T-helper 1 cell (primary cell): Measurements from ENCODE around the gene HNRNPH1.
A peak's percentile ranks its signal among the peaks of the same experiment; 100 is the strongest.

Experiments used
- DNase-seq, 5 donors: peaks; one replicate each; pipeline ENCODE4 v3.0.0-alpha.2; 2012 to 2020

HNRNPH1 gene

GRCh38 chr5:179623906-179624741 lies 653 bp upstream of the HNRNPH1 start:
- DNase-seq = peak in 3 of 5 donors; percentile 23 to 64 (median 26)

DNA sequence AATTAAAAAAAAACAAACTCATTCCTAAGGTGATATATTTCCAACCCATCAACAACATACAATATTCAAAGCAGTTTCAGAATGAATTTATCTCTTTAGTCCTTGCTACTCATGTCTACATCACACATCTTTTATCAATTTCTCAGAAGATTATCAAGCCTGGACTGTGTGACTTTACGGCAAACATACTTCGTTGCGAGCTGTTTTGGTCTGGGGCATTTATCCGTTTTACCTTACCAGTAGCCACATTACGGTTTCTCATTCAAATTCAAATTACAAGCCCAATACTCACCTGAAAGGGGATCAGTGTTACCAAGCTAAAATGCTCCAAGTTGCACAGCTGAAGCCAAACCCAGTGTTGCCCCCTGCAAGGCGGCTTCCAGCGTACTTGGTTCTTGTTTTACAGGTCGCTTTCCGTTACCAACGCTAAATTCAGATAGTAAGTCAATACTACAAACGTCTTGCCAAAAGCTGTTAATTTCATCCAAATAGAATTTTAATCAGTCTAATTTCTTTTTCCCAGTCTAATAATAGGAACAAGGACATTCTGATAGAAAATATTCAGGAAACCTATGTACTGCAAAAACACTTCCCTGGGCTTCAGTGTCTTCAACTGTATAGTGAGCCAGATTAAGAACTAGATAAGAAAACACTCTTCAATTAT lies 1.8 kb downstream of the HNRNPH1 start:
- peak in 1 of 5 donors; percentile 17 for DNase-seq

DNA sequence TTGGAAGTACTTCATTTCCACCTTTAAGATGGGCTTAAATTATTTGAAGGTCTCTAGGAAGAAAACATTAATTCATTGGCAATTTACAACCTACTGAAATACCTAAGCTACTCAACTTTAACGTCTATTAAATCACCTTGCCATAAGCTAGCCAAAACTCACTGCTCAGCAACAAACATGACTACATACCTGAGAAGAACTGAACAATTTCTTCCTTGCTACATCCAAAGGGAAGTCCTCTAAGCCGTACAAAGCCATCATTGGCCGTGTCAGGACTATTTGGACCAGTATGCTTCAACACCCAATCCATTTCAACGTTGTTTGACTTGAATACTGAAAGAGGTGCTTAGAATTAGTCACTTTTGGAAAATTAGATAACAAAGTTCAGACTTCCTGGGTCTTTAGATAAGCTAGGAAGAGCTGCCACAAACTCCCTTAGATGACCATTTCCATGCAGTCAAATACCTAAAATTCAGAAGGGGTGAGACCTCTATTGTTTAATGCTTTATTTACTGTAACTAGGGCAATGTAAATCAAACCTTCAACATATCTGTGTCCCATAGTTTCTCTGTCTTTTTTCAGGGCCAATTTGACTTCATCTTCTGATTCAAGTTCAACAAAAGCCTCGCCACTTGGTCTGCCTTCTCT lies 2.6 kb downstream of the HNRNPH1 start:
- DNase-seq = no peak

DNA sequence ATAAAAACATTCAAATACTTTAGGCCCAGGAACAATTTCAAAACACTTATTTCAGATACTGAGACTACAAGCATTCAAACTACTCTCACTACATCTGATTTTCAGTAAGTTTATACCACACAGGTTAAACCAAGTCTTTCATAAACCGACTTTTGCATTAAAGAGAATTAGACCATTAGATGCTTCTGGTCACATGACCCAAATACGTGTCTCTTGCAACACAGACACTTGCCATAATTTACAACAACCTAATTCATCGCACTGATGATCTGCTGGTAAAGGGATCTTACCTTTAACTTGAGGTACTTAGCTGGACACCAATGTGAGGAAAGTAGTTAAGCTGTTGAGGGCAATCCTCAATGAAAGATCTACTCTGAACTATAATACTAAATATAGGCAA lies 3.2 kb downstream of the HNRNPH1 start:
- DNase-seq = no peak

DNA sequence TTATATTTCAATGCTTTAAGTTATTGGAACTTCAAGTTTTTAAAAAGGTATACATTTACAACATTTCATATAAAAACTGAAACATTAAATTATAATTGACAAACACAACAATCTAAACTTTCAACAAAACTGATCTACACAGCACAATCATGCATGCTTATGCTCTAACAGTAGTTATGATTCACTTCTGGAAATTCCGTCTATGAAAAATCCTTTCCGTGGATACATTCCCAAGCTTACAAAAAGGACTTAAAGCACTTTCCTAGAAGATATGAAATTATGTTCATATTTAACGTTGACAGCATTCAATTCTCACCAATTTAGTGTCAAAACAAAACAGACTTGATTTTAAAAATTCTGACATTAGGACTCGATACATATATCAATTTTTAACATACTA lies 3.7 kb downstream of the HNRNPH1 start:
- DNase-seq = no peak

DNA sequence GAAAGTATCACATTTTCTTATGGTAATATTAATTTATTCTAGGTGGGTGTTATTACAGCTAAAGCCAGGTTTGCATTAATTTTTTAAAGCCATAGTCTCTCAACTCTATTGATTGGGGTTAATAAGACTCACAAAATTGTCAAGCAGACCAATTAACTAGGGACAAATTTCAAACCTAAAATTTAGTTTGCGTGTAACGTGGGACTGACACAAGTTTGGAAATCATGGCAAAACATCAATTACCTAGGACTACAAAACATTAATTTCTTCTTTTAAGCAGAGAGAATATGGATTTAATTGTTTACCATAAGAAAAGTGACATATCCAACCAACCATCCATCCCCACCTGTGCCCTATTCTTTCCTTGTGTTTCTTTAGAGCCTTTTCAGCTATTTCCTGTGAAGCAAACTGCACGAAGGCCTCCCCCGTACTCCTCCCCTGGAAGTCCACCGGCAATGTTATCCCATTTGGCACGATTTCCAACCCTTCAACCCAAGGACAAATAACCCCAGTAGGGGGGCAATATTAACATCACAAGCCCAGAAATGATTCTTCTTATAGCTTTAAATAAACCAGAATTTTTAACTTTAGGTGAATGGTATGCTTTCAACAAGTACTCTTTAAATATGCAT lies 4.4 kb downstream of the HNRNPH1 start:
- DNase-seq = no peak

DNA sequence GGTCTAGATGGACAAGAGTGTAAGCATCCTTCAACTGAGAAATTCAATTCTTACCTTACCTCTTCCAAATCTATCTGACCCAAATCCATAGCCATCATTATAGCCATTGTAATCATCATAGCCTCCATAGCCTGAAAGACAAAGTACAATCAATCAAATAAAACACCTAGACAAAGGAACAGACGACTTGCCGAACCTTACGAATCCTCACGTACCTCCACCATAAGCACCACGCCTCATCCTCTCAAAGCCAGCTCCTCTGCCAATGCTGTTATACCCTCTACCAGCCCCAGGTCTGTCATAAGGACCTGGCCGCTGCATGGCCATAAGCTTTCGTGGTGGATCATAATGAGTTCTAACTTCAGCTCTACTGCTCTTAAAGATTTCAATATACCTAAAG lies 5.5 kb downstream of the HNRNPH1 start:
- no peak for DNase-seq

GRCh38 chr5:179616002-179616594 lies 7.4 kb downstream of the HNRNPH1 start:
- DNase-seq = no peak

DNA sequence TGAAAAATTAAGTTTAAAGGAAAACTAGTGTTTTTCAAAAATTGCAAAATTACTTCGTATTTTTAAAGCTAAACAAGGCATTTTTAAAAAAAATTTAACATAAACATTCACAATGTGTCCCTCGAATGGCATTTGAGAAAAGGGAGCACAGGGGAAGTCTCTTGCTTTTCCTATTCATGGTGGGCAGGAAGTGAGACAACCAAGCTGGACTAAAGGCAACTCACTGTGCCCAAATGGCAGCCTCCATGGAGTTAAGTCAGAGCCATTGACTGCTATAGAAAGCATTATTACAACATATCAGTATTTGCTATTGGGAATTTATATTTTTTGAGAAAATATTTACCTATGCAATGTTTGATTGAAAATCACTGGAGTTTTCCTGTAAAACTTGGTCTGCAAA lies 8.3 kb downstream of the HNRNPH1 start:
- no peak for DNase-seq

GRCh38 chr5:179614745-179615144 lies 8.7 kb downstream of the HNRNPH1 start:
- DNase-seq = no peak

DNA sequence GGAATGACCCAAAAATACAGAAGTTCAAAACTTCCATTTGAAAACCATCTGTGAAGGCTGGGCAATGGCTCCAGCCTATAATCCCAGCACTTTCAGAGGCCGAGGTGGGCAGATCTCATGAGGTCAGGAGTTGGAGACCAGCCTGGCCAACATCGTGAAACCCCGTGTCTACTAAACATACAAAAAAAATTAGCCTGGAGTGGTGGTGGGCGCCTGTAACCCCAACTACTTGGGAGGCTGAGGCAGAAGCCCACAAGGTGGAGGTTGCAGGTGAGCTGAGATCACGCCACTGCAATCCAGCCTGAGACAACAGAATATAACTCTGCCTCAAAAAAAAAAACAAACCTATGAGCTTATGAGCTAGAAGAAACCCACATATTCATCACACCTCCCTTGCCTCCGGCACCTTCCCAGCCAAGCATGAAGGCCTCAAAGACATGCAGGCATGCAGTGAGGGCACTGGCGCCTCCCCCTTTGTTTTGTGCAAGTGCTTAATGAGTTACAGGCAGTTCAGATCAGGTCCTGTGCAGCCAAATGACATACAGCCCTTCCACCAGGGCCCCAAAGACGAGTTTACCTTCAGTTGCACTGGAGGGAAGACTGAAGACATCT lies 9.9 kb downstream of the HNRNPH1 start:
- DNase-seq = no peak

DNA sequence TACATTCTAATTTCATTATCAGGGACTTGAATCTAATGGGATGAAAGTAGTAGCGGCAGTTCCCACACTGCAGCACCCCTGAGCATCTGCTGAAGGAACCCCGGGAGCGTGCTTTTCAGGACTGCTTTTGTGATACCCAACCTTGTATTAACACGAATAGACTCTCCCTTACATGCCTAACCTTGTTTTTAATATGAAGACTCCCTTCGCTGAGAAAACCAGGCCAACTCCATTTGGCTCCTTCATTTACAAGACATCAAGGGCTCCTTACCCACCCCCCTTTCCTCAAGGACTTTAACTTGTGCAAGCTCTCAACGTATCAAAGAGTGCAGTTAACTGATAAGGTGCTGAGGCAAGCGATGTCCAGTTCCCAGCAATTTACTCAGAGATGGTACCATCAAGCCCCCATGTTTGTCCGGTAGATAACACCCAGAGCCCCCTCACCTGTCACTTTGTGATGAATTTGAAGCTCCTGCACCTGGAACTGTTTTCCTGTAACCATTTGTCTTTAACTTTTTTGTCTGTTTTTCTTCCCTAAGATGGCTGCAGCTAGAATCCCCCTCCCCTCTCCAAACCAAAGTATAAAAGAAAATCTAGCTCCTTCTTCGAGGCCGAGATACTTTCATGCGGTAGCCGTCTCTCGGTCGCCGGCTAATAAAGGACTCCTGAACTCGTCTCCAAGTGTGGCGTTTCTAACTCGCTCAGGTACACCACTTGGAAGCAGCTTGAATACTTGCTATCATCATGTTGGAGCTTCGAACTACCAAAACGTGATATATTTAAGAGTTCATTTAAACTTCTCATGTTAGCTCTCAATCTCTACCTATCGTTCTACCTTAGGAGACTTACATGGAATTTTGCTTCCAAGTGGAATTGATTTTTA lies 10.7 kb downstream of the HNRNPH1 start:
- DNase-seq = no peak

DNA sequence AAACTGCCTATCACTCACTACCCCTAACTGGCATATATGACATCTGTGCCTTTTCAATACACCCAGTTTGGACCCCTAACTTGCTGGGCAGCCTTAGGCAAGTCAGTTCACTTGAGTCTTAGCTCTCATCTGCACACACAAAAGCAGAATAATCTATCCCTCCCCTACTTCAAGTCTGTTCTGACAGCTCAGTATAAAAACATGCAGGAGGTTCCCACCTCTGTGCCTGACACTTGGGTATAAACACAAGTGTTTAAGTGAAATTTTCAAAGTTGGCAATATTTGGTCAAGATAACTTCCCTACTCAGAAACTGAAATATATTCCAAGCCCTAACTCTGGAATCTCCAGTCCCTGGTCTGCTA lies 12.6 kb downstream of the HNRNPH1 start:
- no peak for DNase-seq

- DNase-seq = no peak
These were observed 13.2 kb downstream of the HNRNPH1 start for GRCh38 chr5:179610109-179610902.

DNA sequence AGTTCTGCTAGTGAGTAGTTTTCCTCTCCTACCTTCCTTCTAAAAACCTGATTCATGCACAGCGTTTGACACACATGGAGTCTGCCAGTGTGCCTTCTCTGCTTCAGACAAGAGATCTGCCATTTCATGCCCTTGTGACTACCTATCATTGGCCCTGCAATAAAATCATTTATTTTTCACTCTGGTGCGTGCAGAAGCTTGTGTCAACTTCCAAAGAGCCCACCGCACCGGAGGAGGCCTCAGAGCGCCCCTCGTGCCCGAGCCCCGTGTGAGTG lies 13.7 kb downstream of the HNRNPH1 start:
- no peak for DNase-seq

DNA sequence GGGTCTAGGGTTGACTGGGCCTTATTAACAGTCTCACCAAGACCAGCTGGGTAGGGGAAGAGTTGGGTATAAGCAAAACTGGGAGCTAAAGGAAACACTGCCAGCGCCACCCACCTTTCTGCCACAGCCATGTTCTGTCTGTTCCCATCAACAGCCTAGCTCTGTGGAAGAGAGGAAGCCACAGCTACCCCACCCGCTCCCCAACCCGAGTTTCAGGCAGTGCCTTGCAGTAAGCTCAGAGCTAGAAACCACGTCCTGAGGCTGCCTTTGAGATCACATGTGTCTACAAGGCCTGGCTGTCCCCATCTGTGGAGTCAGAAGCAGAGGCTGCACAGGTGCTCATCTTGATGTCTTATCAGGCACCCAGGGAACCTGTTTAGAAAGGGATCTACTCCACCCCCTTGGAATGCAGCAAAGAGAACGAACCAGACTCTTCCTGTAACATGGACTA lies 15.3 kb downstream of the HNRNPH1 start:
- peak in 4 of 5 donors; percentile 25 to 72 (median 34) for DNase-seq

- DNase-seq = no peak
These were observed 16.1 kb downstream of the HNRNPH1 start for GRCh38 chr5:179607160-179607931.

DNA sequence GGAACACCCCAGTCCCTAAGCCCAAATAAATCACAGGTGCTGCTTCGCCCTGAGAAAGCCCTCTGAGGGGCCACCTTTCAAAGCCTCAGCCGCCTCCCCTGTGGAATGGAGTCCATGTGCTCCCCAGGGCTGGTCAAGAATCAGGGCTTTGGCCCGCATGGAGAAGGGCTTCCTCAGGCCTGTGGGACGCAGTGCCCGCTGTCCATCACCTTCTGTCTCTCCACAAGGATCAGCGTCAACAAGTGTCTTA lies 16.6 kb downstream of the HNRNPH1 start:
- DNase-seq = no peak

GRCh38 chr5:179606071-179606909 lies 17.2 kb downstream of the HNRNPH1 start:
- no peak for DNase-seq
